Testis (tissue), 2 donors: ENCODE measurements around the gene OR3A2.
"Not testable (repeated sequence)": the region's sequence is repeated elsewhere in the genome, so short reads cannot be mapped to it uniquely, and the experiment has no call there.

Experiments used
- CTCF ChIP-seq, 3 experiments: fragments of 450-650 bp in 2 of 3; fragments of 200-600 bp in 1 of 3; sonication (generic) in 1 of 3; IDR thresholded peaks; one replicate each; pipeline ENCODE4 v1.5.1; 2016 to 2019; ENCODE audit warnings: antibody characterized with exemption in 3 of 3, mild to moderate bottlenecking in 2 of 3, moderate library complexity in 1 of 3
- POLR2A ChIP-seq: fragments of 450-650 bp; IDR thresholded peaks from one replicate; pipeline ENCODE4 v1.6.1; 2017; ENCODE audit warnings: antibody characterized with exemption, mild to moderate bottlenecking, moderate library complexity

GRCh38 chr17:3371167-3371566, 14.9 kb downstream of the OR3A2 start:
- not testable (repeated sequence) for TF ChIP-seq CTCF (IDR thresholded peaks at IDR 0.05); POLR2A
